ENCODE results near the gene CD2BP2.
"Not testable (repeated sequence)": the region's sequence is repeated elsewhere in the genome, so short reads cannot be mapped to it uniquely, and the experiment has no call there.

The CD2BP2 gene

GRCh38 chr16:30341971-30342370 lies 13.1 kb downstream of the CD2BP2 start:
- not testable (repeated sequence) for DNase-seq

- DNase-seq: no peak
Measured at GRCh38 chr16:30340621-30341020, 14.5 kb downstream of the CD2BP2 start.

- DNase-seq: not testable (repeated sequence)
Measured at GRCh38 chr16:30338715-30339114, 16.4 kb downstream of the CD2BP2 start.

- DNase-seq: not testable (repeated sequence)
Measured at GRCh38 chr16:30337964-30338357, 17.1 kb downstream of the CD2BP2 start.

- no peak for DNase-seq
Measured at GRCh38 chr16:30335598-30336474, 19.3 kb downstream of the CD2BP2 start.

- DNase-seq: peak; percentile 79 to 82
Measured at GRCh38 chr16:30335028-30335597, 20.0 kb downstream of the CD2BP2 start.

- peak; percentile 79 to 81 for DNase-seq
Measured at GRCh38 chr16:30334473-30334989, 20.6 kb downstream of the CD2BP2 start.

GRCh38 chr16:30324220-30324619 lies 30.9 kb downstream of the CD2BP2 start:
- not testable (repeated sequence) for DNase-seq

GRCh38 chr16:30318647-30319046 lies 36.5 kb downstream of the CD2BP2 start:
- not testable (repeated sequence) for DNase-seq

GRCh38 chr16:30310937-30311336 lies 44.2 kb downstream of the CD2BP2 start:
- not testable (repeated sequence) for DNase-seq

- not testable (repeated sequence) for DNase-seq
Measured at GRCh38 chr16:30309255-30309654, 45.9 kb downstream of the CD2BP2 start.

All from activated CD4-positive, alpha-beta T cell treated with anti-CD3 and anti-CD28 coated beads for 4 hours (primary cell).